ENCODE data around the gene ALOX5AP.

ALOX5AP gene

GRCh38 chr13:30722361-30722760 lies 13.0 kb upstream of the ALOX5AP start:
- TF ChIP-seq POLR2A (IDR thresholded peaks at IDR 0.05; ENCODE audit: extremely low read depth, insufficient read length) = no peak
- no peak for TF ChIP-seq MAX (IDR thresholded peaks at IDR 0.05; ENCODE audit: low read depth, low read length)
- TF ChIP-seq CTCF (IDR thresholded peaks at IDR 0.05; ENCODE audit: low read depth, low read length) = no peak
- TF ChIP-seq MYC (IDR thresholded peaks at IDR 0.05; ENCODE audit: low read depth, low read length) = no peak
- no peak for DNase-seq (ENCODE audit: low read depth)
- H3K4me3 ChIP-seq (ENCODE audit: low read depth, low read length) = no peak overlapping the region

- no peak for DNase-seq (ENCODE audit: low read depth)
- TF ChIP-seq MYC (IDR thresholded peaks at IDR 0.05; ENCODE audit: low read depth, low read length) = no peak
- TF ChIP-seq CTCF (IDR thresholded peaks at IDR 0.05; ENCODE audit: low read depth, low read length) = no peak
- TF ChIP-seq MAX (IDR thresholded peaks at IDR 0.05; ENCODE audit: low read depth, low read length) = no peak
- no peak for TF ChIP-seq POLR2A (IDR thresholded peaks at IDR 0.05; ENCODE audit: extremely low read depth, insufficient read length)
- no peak overlapping the region for H3K4me3 ChIP-seq (ENCODE audit: low read depth, low read length)
These were observed 10.6 kb upstream of the ALOX5AP start for GRCh38 chr13:30724778-30725177.

- TF ChIP-seq CTCF (IDR thresholded peaks at IDR 0.05; ENCODE audit: low read depth, low read length) = no peak
- TF ChIP-seq POLR2A (IDR thresholded peaks at IDR 0.05; ENCODE audit: extremely low read depth, insufficient read length) = no peak
- no peak for TF ChIP-seq MAX (IDR thresholded peaks at IDR 0.05; ENCODE audit: low read depth, low read length)
- TF ChIP-seq MYC (IDR thresholded peaks at IDR 0.05; ENCODE audit: low read depth, low read length) = no peak
- no peak overlapping the region for H3K4me3 ChIP-seq (ENCODE audit: low read depth, low read length)
- no peak for DNase-seq (ENCODE audit: low read depth)
These were observed 9.8 kb upstream of the ALOX5AP start for GRCh38 chr13:30725326-30726085.

- TF ChIP-seq POLR2A (IDR thresholded peaks at IDR 0.05; ENCODE audit: extremely low read depth, insufficient read length) (no peak), CTCF (IDR thresholded peaks at IDR 0.05; ENCODE audit: low read depth, low read length) (no peak), MYC (IDR thresholded peaks at IDR 0.05; ENCODE audit: low read depth, low read length) (no peak), MAX (IDR thresholded peaks at IDR 0.05; ENCODE audit: low read depth, low read length) (no peak)
- no peak for DNase-seq (ENCODE audit: low read depth)
- no peak overlapping the region for H3K4me3 ChIP-seq (ENCODE audit: low read depth, low read length)
These were observed 9.2 kb upstream of the ALOX5AP start for GRCh38 chr13:30726192-30726591.

GRCh38 chr13:30727491-30728355 lies 7.6 kb upstream of the ALOX5AP start:
- no peak for TF ChIP-seq MAX (IDR thresholded peaks at IDR 0.05; ENCODE audit: low read depth, low read length)
- no peak for TF ChIP-seq CTCF (IDR thresholded peaks at IDR 0.05; ENCODE audit: low read depth, low read length)
- TF ChIP-seq POLR2A (IDR thresholded peaks at IDR 0.05; ENCODE audit: extremely low read depth, insufficient read length) = no peak
- TF ChIP-seq MYC (IDR thresholded peaks at IDR 0.05; ENCODE audit: low read depth, low read length) = no peak
- DNase-seq (ENCODE audit: low read depth) = no peak
- no peak overlapping the region for H3K4me3 ChIP-seq (ENCODE audit: low read depth, low read length)

Measured in NB4 (cell line).